DMS114 treated with DMSO at 0.1 percent for 48 hours (cell line): ENCODE data around the gene WAS.
"Not testable (repeated sequence)": the region's sequence is repeated elsewhere in the genome, so short reads cannot be mapped to it uniquely, and the experiment has no call there.

ENCODE experiments used
- DNase-seq: peaks from one replicate; lab custom pipeline; 2025; ENCODE audit not compliant: unreplicated experiment; lab: John Stamatoyannopoulos, UW

The WAS gene

GRCh38 chrX:48683411-48683982 is at the start of gene WAS:
TSS of gene WAS (plus strand) at chrX:48683799. CDS start at chrX:48683854, 55 bp downstream.
- DNase-seq: no peak

- DNase-seq: no peak
These were observed 47.3 kb upstream of the WAS start for GRCh38 chrX:48636301-48636700.

- no peak for DNase-seq
These were observed 46.8 kb upstream of the WAS start for GRCh38 chrX:48636776-48637175.

- DNase-seq: no peak
These were observed 37.9 kb upstream of the WAS start for GRCh38 chrX:48645669-48646068.

- DNase-seq: peak; percentile 37
These were observed 35.3 kb upstream of the WAS start for GRCh38 chrX:48648336-48648751.

- no peak for DNase-seq
These were observed 34.5 kb upstream of the WAS start for GRCh38 chrX:48649102-48649501.

- not testable (repeated sequence) for DNase-seq
These were observed 31.5 kb upstream of the WAS start for GRCh38 chrX:48652055-48652579.

GRCh38 chrX:48654746-48655145 is 28.9 kb upstream of the WAS start:
- not testable (repeated sequence) for DNase-seq

GRCh38 chrX:48659686-48660085 is 23.9 kb upstream of the WAS start:
- DNase-seq: not testable (repeated sequence)

- no peak for DNase-seq
These were observed 20.4 kb upstream of the WAS start for GRCh38 chrX:48663241-48663640.

GRCh38 chrX:48664156-48664555 is 19.4 kb upstream of the WAS start:
- DNase-seq: no peak

GRCh38 chrX:48665991-48666390 is 17.6 kb upstream of the WAS start:
- no peak for DNase-seq

GRCh38 chrX:48666649-48667048 is 16.9 kb upstream of the WAS start:
- no peak for DNase-seq

GRCh38 chrX:48667509-48667908 is 16.1 kb upstream of the WAS start:
- DNase-seq: no peak

- DNase-seq: not testable (repeated sequence)
These were observed 15.4 kb upstream of the WAS start for GRCh38 chrX:48668187-48668586.

GRCh38 chrX:48676106-48676892 is 7.3 kb upstream of the WAS start:
- peak; percentile 79 for DNase-seq

GRCh38 chrX:48676893-48677270 is 6.7 kb upstream of the WAS start:
- no peak for DNase-seq

- no peak for DNase-seq
These were observed 6.1 kb upstream of the WAS start for GRCh38 chrX:48677516-48677915.

- not testable (repeated sequence) for DNase-seq
These were observed 3.1 kb upstream of the WAS start for GRCh38 chrX:48680467-48680866.

- DNase-seq: not testable (repeated sequence)
These were observed 2.7 kb upstream of the WAS start for GRCh38 chrX:48680925-48681324.

- no peak for DNase-seq
These were observed 1.9 kb upstream of the WAS start for GRCh38 chrX:48681539-48682183.

- DNase-seq: not testable (repeated sequence)
These were observed 804 bp upstream of the WAS start for GRCh38 chrX:48682795-48683194.
